Nephron (organoid): ENCODE data around the gene BAZ2B.
A peak's percentile ranks its signal among the peaks of the same experiment; 100 is the strongest.
"Not testable (repeated sequence)": the region's sequence is repeated elsewhere in the genome, so short reads cannot be mapped to it uniquely, and the experiment has no call there.

ENCODE experiments used
- H3K27ac Mint-ChIP-seq, 3 experiments: 2 replicates each; pipeline ENCODE4 v1.8.0; 2020; ENCODE audit warnings: mixed read lengths in 3 of 3, mild to moderate bottlenecking in 2 of 3, moderate library complexity in 1 of 3
- H3K27me3 Mint-ChIP-seq: 2 replicates; pipeline ENCODE4 v1.8.0; 2021; ENCODE audit warnings: low read depth, mild to moderate bottlenecking, moderate library complexity, mixed read lengths
- H3K36me3 Mint-ChIP-seq: 2 replicates; pipeline ENCODE4 v1.8.0; 2020; ENCODE audit warnings: low read depth, mixed read lengths
- H3K4me1 Mint-ChIP-seq: 2 replicates; pipeline ENCODE4 v1.8.0; 2020; ENCODE audit warnings: mixed read lengths
- H3K4me3 Mint-ChIP-seq, 3 experiments: 2 replicates each; pipeline ENCODE4 v1.8.0; 2020; ENCODE audit warnings: mild to moderate bottlenecking in 3 of 3, mixed read lengths in 3 of 3, moderate library complexity in 2 of 3
- H3K9me3 Mint-ChIP-seq: 2 replicates; pipeline ENCODE4 v1.8.0; 2020; ENCODE audit warnings: mixed read lengths
- CTCF ChIP-seq, 3 experiments: fragments of 200-600 bp; sonication (generic); IDR thresholded peaks; one replicate each; pipeline ENCODE4 v1.5.0; 2021; ENCODE audit warnings: antibody characterized with exemption in 3 of 3; ENCODE audit not compliant: unreplicated experiment in 3 of 3

BAZ2B gene

GRCh38 chr2:159402790-159403189 lies 213.6 kb downstream of the BAZ2B start:
- Mint-ChIP-seq H3K36me3 (peaks cover 37% of the 10 kb centered on the region), H3K4me3 (no peak overlapping the region), H3K9me3 (no peaks in the 10 kb centered on the region), H3K4me1 (peaks cover 4% of the 10 kb centered on the region), H3K27ac (no peak overlapping the region), H3K27me3 (no peaks in the 10 kb centered on the region)
- TF ChIP-seq CTCF (IDR thresholded peaks at IDR 0.05; ENCODE audit: unreplicated experiment in 3 of 3): no peak

DNA sequence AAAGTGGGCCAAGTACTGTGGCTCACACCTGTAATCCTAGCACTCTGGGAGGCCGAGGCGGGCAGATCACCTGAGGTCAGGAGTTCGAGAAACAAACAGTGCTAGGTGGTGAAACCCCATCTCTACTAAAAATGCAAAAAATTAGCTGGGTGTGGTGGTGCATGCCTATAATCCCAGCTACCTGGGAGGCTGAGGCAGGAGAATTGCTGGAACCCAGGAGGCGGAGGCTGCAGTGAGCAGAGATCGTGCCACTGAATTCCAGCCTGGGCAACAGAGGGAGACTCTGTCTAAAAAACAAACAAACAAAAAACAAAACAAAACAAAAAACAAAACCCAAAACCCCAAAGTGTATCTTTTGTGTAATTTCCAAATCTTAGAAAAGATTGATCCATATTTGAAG lies 214.2 kb downstream of the BAZ2B start:
- H3K4me3 Mint-ChIP-seq, H3K9me3 Mint-ChIP-seq, H3K4me1 Mint-ChIP-seq, H3K27ac Mint-ChIP-seq, H3K27me3 Mint-ChIP-seq: not testable (repeated sequence)
- H3K36me3 Mint-ChIP-seq: peaks cover 32% of the 10 kb centered on the region

DNA sequence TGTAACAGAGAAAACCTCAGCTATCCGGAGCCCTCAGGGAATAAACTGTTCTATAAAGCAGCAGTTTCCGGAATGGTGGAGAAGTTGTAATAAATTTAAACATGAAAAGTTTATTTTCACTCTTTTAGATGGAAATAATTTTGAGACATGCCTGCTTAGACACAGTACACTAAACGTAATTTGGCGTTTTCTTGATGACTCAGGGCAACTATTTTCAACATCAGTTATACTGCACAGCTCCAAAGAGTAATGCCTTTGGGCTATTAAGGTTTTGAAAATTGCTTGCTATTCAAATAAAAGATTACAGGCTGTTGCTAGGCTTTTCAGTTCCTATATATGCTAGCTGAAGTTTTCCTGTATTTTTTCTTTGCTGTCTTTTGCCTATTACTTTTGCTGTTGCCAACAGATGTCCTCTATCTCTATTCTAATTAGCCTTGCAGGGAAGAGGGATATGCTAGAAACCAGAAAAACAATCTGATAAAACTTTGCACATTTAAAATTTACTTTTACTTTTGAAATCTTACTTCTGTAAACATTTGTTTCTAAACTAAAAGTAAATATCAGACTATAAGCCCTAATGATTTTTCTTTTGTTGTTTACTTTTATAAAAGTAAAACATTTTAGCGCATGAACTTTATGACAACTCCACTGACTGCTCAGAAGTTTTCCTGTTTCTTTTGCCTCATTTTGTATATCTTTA lies 216.5 kb downstream of the BAZ2B start:
- H3K4me3 Mint-ChIP-seq: no peak overlapping the region
- no peaks in the 10 kb centered on the region for H3K9me3 Mint-ChIP-seq
- H3K4me1 Mint-ChIP-seq: peaks cover 10% of the 10 kb centered on the region
- peaks cover 22% of the 10 kb centered on the region for H3K36me3 Mint-ChIP-seq
- H3K27me3 Mint-ChIP-seq: no peaks in the 10 kb centered on the region
- H3K27ac Mint-ChIP-seq: peak overlapping the region; percentile 13 to 82 (median 38)
- no peak for TF ChIP-seq CTCF (IDR thresholded peaks at IDR 0.05; ENCODE audit: unreplicated experiment in 3 of 3)

- Mint-ChIP-seq H3K36me3 (peaks cover 39% of the 10 kb centered on the region), H3K9me3 (no peaks in the 10 kb centered on the region), H3K27me3 (no peaks in the 10 kb centered on the region), H3K4me1 (peaks cover 10% of the 10 kb centered on the region), H3K4me3 (no peak overlapping the region), H3K27ac (no peak overlapping the region)
- TF ChIP-seq CTCF (IDR thresholded peaks at IDR 0.05; ENCODE audit: unreplicated experiment in 3 of 3): no peak
Observed at GRCh38 chr2:159396799-159397198, 219.5 kb downstream of the BAZ2B start.

- TF ChIP-seq CTCF (IDR thresholded peaks at IDR 0.05; ENCODE audit: unreplicated experiment in 3 of 3): no peak
- Mint-ChIP-seq H3K4me3 (no peak overlapping the region), H3K36me3 (peaks cover 36% of the 10 kb centered on the region), H3K9me3 (no peaks in the 10 kb centered on the region), H3K27ac (peak overlapping the region in 1 of 3 experiments; percentile 9), H3K4me1 (no peaks in the 10 kb centered on the region), H3K27me3 (no peaks in the 10 kb centered on the region)
Observed at GRCh38 chr2:159382447-159383028, 233.8 kb downstream of the BAZ2B start.

DNA sequence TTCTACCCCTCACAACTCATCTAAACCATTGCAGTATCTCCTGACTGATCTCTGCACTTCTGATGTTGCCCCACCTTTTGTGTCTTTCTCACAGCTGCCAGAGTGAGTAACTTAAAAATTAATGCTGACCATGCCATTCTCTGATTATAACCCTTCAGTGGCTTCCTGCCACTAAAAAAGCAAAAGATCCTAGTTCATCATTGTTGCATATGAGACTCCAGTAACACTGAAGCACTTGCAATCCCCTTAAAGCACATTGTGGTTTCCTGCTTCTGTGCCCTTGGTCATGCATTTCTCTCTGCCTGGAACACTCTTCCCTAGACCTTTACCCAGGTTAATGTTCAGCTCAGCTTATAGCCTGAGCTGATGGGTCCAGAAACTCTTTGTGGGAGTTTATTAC lies 234.8 kb downstream of the BAZ2B start:
- Mint-ChIP-seq H3K4me3 (no peak overlapping the region), H3K4me1 (no peaks in the 10 kb centered on the region), H3K27ac (no peak overlapping the region), H3K9me3 (no peaks in the 10 kb centered on the region), H3K27me3 (no peaks in the 10 kb centered on the region), H3K36me3 (peaks cover 37% of the 10 kb centered on the region)
- no peak for TF ChIP-seq CTCF (IDR thresholded peaks at IDR 0.05; ENCODE audit: unreplicated experiment in 3 of 3)
